Measurements from ENCODE around the gene PPDPF.

- TF ChIP-seq CTCF (conservative IDR thresholded peaks at IDR 0.05 in 1 of 2, IDR thresholded peaks at IDR 0.05 in 1 of 2; ENCODE audit: low read depth in 1 of 2, low read length in 2 of 2) (no peak), EZH2 (IDR thresholded peaks at IDR 0.05; ENCODE audit: low read length, missing control alignments) (no peak)
Observed at GRCh38 chr20:63546256-63546955, 25.8 kb downstream of the PPDPF start.
